ENCODE measurements around the gene OR2AP1. TPM values are rescaled to one million over a fixed set of nuclear protein-coding genes. Genes with fewer than 3 reads are reported as not detected.
"Not testable (repeated sequence)": the region's sequence is repeated elsewhere in the genome, so short reads cannot be mapped to it uniquely, and the experiment has no call there.

OR2AP1 gene
- total RNA-seq (2021): not detected in 3 replicates
- Bru-seq, nascent RNA: not detected
- long read RNA-seq, experiment 1: 0 reads
- long read RNA-seq, experiment 2: 0 reads
- long read RNA-seq, experiment 3: 0 reads

DNA sequence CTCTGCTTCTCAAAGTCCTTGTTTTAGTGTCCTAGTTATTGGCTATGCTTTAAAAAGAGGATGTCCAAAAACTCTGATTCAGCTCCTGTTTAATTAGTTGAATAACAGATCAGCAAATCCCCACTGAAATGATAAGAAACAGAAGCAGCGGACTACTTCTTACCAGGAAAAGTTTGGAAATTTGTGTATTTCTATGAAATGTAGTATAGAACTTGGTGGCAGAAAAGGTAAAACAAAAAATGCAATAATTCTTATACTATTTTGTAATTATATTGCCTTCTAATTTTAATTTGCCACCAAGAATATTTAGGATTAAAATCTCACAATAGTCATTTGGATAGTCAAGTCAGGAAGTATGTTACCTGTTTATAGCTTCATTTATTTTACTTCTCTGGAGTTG, at the start of gene OR2AP1:
Gene OR2AP1, plus strand, starts transcription at position 301 of the 400 bp plus-strand sequence. CDS start 1,947 bp downstream, outside the sequence.
- DNase-seq (ENCODE audit: low spot score) (no peak), ATAC-seq (no peak)
- Mint-ChIP-seq H3K27ac (no peak within 1 kb of the TSS), H3K4me1 (0 out of 2 replicates have a peak, but pooled peaks cover 3% of the 10 kb centered on the region), H3K27me3 (ENCODE audit: low read depth) (peaks cover 5% of the 10 kb centered on the region), H3K4me3 (no peak within 1 kb of the TSS), H3K9me3 (peaks cover 68% of the 10 kb centered on the region), H3K36me3 (peaks cover 29% of the 10 kb centered on the region)
- CTCF ChIA-PET: no interaction called here
- TF ChIP-seq, protein P1, sequence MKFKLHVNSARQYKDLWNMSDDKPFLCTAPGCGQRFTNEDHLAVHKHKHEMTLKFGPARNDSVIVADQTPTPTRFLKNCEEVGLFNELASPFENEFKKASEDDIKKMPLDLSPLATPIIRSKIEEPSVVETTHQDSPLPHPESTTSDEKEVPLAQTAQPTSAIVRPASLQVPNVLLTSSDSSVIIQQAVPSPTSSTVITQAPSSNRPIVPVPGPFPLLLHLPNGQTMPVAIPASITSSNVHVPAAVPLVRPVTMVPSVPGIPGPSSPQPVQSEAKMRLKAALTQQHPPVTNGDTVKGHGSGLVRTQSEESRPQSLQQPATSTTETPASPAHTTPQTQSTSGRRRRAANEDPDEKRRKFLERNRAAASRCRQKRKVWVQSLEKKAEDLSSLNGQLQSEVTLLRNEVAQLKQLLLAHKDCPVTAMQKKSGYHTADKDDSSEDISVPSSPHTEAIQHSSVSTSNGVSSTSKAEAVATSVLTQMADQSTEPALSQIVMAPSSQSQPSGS (CRISPR knock-in tag; IDR thresholded peaks at IDR 0.05; ENCODE audit: borderline replicate concordance, low read depth): no peak
- no peak for TF ChIP-seq NFE2L1 (CRISPR knock-in tag; IDR thresholded peaks at IDR 0.05)
- no peak for TF ChIP-seq EMX1 (CRISPR knock-in tag; IDR thresholded peaks at IDR 0.05)
- TF ChIP-seq RELA (CRISPR knock-in tag; IDR thresholded peaks at IDR 0.05; ENCODE audit: borderline replicate concordance): no peak
- TF ChIP-seq PRRX2 (CRISPR knock-in tag; IDR thresholded peaks at IDR 0.05): no peak
- no peak for TF ChIP-seq OVOL2 (CRISPR knock-in tag; IDR thresholded peaks at IDR 0.05; ENCODE audit: borderline replicate concordance)
- TF ChIP-seq, protein P2, sequence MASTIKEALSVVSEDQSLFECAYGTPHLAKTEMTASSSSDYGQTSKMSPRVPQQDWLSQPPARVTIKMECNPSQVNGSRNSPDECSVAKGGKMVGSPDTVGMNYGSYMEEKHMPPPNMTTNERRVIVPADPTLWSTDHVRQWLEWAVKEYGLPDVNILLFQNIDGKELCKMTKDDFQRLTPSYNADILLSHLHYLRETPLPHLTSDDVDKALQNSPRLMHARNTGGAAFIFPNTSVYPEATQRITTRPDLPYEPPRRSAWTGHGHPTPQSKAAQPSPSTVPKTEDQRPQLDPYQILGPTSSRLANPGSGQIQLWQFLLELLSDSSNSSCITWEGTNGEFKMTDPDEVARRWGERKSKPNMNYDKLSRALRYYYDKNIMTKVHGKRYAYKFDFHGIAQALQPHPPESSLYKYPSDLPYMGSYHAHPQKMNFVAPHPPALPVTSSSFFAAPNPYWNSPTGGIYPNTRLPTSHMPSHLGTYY (CRISPR knock-in tag; IDR thresholded peaks at IDR 0.05): no peak
- TF ChIP-seq, protein P3, sequence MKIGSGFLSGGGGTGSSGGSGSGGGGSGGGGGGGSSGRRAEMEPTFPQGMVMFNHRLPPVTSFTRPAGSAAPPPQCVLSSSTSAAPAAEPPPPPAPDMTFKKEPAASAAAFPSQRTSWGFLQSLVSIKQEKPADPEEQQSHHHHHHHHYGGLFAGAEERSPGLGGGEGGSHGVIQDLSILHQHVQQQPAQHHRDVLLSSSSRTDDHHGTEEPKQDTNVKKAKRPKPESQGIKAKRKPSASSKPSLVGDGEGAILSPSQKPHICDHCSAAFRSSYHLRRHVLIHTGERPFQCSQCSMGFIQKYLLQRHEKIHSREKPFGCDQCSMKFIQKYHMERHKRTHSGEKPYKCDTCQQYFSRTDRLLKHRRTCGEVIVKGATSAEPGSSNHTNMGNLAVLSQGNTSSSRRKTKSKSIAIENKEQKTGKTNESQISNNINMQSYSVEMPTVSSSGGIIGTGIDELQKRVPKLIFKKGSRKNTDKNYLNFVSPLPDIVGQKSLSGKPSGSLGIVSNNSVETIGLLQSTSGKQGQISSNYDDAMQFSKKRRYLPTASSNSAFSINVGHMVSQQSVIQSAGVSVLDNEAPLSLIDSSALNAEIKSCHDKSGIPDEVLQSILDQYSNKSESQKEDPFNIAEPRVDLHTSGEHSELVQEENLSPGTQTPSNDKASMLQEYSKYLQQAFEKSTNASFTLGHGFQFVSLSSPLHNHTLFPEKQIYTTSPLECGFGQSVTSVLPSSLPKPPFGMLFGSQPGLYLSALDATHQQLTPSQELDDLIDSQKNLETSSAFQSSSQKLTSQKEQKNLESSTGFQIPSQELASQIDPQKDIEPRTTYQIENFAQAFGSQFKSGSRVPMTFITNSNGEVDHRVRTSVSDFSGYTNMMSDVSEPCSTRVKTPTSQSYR (CRISPR knock-in tag; IDR thresholded peaks at IDR 0.05): no peak
- TF ChIP-seq, protein P4, sequence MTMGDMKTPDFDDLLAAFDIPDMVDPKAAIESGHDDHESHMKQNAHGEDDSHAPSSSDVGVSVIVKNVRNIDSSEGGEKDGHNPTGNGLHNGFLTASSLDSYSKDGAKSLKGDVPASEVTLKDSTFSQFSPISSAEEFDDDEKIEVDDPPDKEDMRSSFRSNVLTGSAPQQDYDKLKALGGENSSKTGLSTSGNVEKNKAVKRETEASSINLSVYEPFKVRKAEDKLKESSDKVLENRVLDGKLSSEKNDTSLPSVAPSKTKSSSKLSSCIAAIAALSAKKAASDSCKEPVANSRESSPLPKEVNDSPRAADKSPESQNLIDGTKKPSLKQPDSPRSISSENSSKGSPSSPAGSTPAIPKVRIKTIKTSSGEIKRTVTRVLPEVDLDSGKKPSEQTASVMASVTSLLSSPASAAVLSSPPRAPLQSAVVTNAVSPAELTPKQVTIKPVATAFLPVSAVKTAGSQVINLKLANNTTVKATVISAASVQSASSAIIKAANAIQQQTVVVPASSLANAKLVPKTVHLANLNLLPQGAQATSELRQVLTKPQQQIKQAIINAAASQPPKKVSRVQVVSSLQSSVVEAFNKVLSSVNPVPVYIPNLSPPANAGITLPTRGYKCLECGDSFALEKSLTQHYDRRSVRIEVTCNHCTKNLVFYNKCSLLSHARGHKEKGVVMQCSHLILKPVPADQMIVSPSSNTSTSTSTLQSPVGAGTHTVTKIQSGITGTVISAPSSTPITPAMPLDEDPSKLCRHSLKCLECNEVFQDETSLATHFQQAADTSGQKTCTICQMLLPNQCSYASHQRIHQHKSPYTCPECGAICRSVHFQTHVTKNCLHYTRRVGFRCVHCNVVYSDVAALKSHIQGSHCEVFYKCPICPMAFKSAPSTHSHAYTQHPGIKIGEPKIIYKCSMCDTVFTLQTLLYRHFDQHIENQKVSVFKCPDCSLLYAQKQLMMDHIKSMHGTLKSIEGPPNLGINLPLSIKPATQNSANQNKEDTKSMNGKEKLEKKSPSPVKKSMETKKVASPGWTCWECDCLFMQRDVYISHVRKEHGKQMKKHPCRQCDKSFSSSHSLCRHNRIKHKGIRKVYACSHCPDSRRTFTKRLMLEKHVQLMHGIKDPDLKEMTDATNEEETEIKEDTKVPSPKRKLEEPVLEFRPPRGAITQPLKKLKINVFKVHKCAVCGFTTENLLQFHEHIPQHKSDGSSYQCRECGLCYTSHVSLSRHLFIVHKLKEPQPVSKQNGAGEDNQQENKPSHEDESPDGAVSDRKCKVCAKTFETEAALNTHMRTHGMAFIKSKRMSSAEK (CRISPR knock-in tag; IDR thresholded peaks at IDR 0.05; ENCODE audit: borderline replicate concordance): no peak
- no peak for TF ChIP-seq NR3C1 (CRISPR knock-in tag; conservative IDR thresholded peaks at IDR 0.05; ENCODE audit: low read depth)
- no peak for TF ChIP-seq ZNF317 (CRISPR knock-in tag; IDR thresholded peaks at IDR 0.05; ENCODE audit: borderline replicate concordance, low read depth)
- TF ChIP-seq, protein P5, sequence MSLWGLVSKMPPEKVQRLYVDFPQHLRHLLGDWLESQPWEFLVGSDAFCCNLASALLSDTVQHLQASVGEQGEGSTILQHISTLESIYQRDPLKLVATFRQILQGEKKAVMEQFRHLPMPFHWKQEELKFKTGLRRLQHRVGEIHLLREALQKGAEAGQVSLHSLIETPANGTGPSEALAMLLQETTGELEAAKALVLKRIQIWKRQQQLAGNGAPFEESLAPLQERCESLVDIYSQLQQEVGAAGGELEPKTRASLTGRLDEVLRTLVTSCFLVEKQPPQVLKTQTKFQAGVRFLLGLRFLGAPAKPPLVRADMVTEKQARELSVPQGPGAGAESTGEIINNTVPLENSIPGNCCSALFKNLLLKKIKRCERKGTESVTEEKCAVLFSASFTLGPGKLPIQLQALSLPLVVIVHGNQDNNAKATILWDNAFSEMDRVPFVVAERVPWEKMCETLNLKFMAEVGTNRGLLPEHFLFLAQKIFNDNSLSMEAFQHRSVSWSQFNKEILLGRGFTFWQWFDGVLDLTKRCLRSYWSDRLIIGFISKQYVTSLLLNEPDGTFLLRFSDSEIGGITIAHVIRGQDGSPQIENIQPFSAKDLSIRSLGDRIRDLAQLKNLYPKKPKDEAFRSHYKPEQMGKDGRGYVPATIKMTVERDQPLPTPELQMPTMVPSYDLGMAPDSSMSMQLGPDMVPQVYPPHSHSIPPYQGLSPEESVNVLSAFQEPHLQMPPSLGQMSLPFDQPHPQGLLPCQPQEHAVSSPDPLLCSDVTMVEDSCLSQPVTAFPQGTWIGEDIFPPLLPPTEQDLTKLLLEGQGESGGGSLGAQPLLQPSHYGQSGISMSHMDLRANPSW (CRISPR knock-in tag; conservative IDR thresholded peaks at IDR 0.05; ENCODE audit: low read depth): no peak
- no peak for TF ChIP-seq RORB (CRISPR knock-in tag; IDR thresholded peaks at IDR 0.05)
- no peak for TF ChIP-seq ZBTB21 (CRISPR knock-in tag; IDR thresholded peaks at IDR 0.05; ENCODE audit: borderline replicate concordance)
- TF ChIP-seq, protein P6, sequence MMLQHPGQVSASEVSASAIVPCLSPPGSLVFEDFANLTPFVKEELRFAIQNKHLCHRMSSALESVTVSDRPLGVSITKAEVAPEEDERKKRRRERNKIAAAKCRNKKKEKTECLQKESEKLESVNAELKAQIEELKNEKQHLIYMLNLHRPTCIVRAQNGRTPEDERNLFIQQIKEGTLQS (CRISPR knock-in tag; conservative IDR thresholded peaks at IDR 0.05): no peak
- TF ChIP-seq GTF2I (CRISPR knock-in tag; conservative IDR thresholded peaks at IDR 0.05): no peak
- no peak for TF ChIP-seq JAZF1 (CRISPR knock-in tag; IDR thresholded peaks at IDR 0.05)
- TF ChIP-seq, protein P7, sequence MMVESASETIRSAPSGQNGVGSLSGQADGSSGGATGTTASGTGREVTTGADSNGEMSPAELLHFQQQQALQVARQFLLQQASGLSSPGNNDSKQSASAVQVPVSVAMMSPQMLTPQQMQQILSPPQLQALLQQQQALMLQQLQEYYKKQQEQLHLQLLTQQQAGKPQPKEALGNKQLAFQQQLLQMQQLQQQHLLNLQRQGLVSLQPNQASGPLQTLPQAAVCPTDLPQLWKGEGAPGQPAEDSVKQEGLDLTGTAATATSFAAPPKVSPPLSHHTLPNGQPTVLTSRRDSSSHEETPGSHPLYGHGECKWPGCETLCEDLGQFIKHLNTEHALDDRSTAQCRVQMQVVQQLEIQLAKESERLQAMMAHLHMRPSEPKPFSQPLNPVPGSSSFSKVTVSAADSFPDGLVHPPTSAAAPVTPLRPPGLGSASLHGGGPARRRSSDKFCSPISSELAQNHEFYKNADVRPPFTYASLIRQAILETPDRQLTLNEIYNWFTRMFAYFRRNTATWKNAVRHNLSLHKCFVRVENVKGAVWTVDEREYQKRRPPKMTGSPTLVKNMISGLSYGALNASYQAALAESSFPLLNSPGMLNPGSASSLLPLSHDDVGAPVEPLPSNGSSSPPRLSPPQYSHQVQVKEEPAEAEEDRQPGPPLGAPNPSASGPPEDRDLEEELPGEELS (CRISPR knock-in tag; IDR thresholded peaks at IDR 0.05): no peak
- POLR2A ChIA-PET: no interaction called here

DNA sequence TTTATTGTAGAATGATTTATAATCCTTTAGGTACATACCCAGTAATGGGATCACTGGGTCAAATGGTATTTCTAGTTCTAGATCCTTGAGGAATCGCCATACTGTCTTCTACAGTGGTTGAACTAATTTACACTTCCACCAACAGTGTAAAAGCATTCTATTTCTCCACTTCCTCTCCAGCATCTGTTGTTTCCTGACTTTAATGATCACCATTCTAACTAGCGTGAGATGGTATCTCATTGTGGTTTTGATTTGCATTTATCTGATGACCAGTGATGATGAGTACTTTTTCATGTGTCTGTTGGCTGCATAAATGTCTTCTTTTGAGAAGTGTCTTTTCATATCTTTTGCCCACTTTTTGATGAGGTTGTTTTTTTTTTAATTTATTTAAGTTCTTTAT, 24.0 kb upstream of the OR2AP1 start:
- H3K27me3 Mint-ChIP-seq (ENCODE audit: low read depth): peaks cover 19% of the 10 kb centered on the region
- DNase-seq (ENCODE audit: low spot score); H3K4me1 Mint-ChIP-seq; CTCF ChIA-PET; POLR2A ChIA-PET; H3K27ac Mint-ChIP-seq; ATAC-seq; H3K4me3 Mint-ChIP-seq: not testable (repeated sequence)
- H3K36me3 Mint-ChIP-seq: peaks cover 11% of the 10 kb centered on the region
- peaks cover 32% of the 10 kb centered on the region for H3K9me3 Mint-ChIP-seq

Measured in WTC11 (cell line).